ENCODE results near the gene NTMT1.

The NTMT1 gene

DNA sequence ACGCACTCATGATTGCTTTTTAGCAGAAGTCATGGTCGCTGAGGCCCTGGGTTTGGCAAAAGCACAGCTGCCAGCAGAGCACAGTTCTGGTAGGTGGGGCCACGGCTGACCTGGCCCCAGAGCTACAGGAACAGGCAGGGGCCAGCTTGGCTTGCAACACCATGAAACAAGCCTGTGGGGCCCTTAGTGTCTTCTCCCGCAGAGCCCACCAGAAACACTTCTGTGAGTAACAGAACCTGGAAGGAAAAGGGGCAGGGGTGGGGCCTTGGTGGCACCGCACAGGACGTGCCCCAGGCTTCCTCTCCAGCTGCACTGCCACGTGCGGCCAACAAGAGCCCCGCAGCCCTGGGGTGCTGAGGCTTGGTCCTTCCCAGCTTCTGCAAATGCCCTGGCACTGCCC is 11.1 kb downstream of the NTMT1 start:
- no peak for DNase-seq (ENCODE audit: low spot score)
- H3K27ac ChIP-seq: peak overlapping the region; percentile 82
- ChIA-PET CTCF (interaction anchor here (0.5 to 5.2 kb wide), 3 partner anchors 9 to 476 kb away, joined by 3 to 33 read pairs (median 5); partner anchors contain the start of gene NTMT1), POLR2A (ENCODE audit: low non-redundant PET) (interaction anchor here (0.6 kb wide), 1 partner anchor 446 kb away, joined by 3 read pairs; no protein-coding TSS in a partner anchor)
- TF ChIP-seq, protein P1, sequence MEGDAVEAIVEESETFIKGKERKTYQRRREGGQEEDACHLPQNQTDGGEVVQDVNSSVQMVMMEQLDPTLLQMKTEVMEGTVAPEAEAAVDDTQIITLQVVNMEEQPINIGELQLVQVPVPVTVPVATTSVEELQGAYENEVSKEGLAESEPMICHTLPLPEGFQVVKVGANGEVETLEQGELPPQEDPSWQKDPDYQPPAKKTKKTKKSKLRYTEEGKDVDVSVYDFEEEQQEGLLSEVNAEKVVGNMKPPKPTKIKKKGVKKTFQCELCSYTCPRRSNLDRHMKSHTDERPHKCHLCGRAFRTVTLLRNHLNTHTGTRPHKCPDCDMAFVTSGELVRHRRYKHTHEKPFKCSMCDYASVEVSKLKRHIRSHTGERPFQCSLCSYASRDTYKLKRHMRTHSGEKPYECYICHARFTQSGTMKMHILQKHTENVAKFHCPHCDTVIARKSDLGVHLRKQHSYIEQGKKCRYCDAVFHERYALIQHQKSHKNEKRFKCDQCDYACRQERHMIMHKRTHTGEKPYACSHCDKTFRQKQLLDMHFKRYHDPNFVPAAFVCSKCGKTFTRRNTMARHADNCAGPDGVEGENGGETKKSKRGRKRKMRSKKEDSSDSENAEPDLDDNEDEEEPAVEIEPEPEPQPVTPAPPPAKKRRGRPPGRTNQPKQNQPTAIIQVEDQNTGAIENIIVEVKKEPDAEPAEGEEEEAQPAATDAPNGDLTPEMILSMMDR (conservative IDR thresholded peaks at IDR 0.05; ENCODE audit: low read depth): no peak

DNA sequence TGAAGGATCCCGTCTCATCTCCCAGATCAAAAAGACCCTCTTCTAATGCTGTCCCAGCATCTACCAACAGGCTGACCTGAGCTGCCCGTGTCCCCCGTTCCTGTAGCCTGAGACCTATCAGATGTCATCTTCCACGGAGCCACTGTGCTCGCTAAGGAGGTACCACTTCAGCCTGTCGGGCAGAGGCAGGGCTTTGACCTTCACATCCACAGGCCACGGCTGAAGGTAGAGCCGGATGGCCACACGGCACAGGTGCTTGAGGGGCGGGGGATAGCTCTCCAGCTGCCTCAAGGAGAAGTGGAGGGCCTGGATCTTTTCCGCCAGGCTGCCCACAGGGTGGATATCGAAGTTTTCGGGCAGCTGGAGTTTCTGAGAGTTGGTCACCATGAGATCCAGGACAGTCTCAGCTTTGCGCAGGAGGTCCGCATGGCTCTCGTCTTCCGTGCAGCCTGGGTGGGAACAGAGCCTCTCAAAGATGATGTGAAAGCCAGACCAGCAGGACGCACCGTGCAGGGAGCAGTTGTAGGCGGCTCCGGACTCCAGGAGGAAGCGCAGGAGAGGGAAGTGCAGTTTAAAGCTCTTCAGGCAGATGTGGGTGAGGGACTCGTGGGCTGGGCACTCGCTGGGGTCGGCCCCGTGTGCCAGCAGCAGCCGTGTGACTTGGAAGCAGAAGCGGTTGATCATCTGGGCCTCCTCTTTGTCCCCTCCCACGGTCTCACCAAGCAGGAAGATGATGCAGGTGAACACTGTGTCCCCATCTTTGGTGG is 11.9 kb downstream of the NTMT1 start:
- ChIA-PET CTCF (interaction anchor here (0.7 to 5.2 kb wide), 4 partner anchors 13 to 477 kb away, joined by 3 to 33 read pairs (median 4); partner anchors contain the start of gene NTMT1), POLR2A (ENCODE audit: low non-redundant PET) (no interaction called here)
- peak overlapping the region; percentile 82 for H3K27ac ChIP-seq
- TF ChIP-seq, protein P1 (conservative IDR thresholded peaks at IDR 0.05; ENCODE audit: low read depth): no peak
- no peak for DNase-seq (ENCODE audit: low spot score)

DNA sequence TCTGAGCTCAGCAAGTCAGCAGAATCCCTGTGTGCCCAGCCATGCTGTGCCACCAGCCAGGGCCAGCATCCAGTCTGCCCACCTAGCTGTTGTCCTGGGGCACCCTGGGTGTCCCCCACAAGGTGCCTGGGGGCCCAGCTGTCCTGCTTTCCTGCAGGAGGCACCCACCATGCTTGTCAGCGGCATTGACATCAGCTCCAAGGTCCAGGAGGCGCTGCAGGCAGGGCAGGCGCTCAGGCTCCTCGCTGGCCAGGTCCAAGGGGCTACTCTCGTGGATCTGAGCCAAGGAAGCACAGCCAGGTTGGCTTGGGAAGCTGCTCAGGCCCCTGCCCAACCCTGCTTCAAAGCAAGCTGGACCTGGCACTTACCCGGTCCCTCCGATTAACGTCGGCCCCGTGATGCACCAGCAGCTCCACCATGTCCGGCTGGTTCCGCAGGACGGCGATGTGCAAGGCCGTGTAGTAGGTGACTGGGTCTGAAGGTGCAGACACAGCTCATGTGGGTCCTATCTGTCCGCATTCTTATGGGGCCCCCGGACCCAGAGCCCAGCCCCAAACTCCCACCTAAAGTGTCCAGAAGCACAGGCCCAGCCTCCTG is 13.2 kb downstream of the NTMT1 start:
- POLR2A ChIA-PET (ENCODE audit: low non-redundant PET): interaction anchor here (0.6 kb wide), 1 partner anchor 297 kb away, joined by 3 read pairs; no protein-coding TSS in a partner anchor
- H3K27ac ChIP-seq: peak overlapping the region; percentile 82

DNA sequence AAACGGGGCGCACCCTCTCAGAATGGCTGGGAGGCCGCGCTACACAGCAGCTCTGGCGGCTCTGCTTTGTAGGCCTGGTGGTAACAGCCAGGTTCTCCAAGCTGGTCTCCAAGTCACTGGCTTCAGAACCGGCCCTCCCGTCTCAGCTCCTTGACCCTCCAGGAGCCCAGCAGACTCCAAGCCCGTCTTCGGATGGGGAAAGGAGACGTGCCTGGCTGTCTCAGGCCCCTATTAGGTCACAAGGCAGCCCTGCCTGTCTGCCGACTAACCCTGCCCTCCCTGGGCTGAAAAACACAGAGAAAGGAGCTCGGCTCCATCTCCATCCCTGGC is 13.8 kb downstream of the NTMT1 start:
- DNase-seq (ENCODE audit: low spot score): no peak
- peak overlapping the region; percentile 82 for H3K27ac ChIP-seq
- CTCF ChIA-PET: interaction anchor here (0.6 to 5.2 kb wide), 9 partner anchors 9 to 450 kb away, joined by 3 to 33 read pairs (median 4); partner anchors contain the start of gene NTMT1
- TF ChIP-seq, protein P1 (conservative IDR thresholded peaks at IDR 0.05; ENCODE audit: low read depth): no peak
- POLR2A ChIA-PET (ENCODE audit: low non-redundant PET): no interaction called here

More for the DNA sequence above, 13.2 kb downstream of the NTMT1 start:
- CTCF ChIA-PET: interaction anchor here (0.5 to 5.2 kb wide), 9 partner anchors 8 to 595 kb away, joined by 3 to 33 read pairs (median 4); partner anchors contain the start of gene NTMT1
- DNase-seq (ENCODE audit: low spot score): no peak
- TF ChIP-seq, protein P1 (conservative IDR thresholded peaks at IDR 0.05; ENCODE audit: low read depth): no peak

DNA sequence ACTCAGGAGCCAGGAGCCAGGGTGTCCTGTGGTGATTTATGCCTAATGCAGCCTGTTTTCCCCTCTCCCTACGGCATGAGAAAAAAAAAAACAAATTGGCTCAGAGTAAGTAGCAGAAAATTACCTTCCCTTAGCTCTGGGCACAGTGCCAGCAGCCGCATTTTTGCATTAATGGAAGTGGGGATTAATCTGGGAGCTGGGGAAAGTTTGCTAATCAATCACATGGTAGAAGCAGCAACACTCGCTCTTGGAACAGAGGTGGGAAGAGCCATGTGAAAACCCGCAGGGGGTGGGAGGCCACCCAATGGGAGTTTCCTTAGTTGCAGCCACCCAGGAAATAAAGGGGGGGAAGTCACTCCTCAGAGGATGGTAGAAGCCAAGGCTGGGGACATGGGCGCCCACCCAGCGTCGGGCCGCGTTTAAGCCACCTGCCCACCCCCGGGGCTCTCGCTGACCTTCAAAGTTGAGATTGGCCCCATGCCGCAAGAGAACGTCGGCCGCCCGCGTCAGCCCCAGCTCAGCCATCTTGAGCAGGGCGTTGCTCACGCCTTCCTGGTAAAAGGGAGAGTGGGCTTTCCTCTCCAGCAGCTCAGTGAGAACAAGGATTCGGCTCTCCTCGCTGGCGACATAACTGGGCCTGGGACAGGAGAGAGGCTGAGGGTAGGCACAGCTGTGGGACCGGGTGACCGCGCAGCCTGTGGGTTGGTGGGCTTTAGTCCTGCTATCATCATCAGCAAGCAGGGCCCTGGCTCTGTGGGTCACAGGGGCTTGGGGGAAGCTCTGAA is 14.3 kb downstream of the NTMT1 start:
- H3K27ac ChIP-seq: peak overlapping the region; percentile 82
- CTCF ChIA-PET: interaction anchor here (0.6 to 5.2 kb wide), 9 partner anchors 10 to 450 kb away, joined by 3 to 33 read pairs (median 4); partner anchors contain the start of gene NTMT1
- DNase-seq (ENCODE audit: low spot score): peak; percentile 45
- TF ChIP-seq, protein P1 (conservative IDR thresholded peaks at IDR 0.05; ENCODE audit: low read depth): no peak
- POLR2A ChIA-PET (ENCODE audit: low non-redundant PET): interaction anchor here (0.5 kb wide), 1 partner anchor 14 kb away, joined by 3 read pairs; the partner anchor contains the start of gene NTMT1

Measured in RWPE1 (cell line).